Testis (tissue), 2 donors: Measurements from ENCODE around the gene RAB7B.

Experiments used
- CTCF ChIP-seq, 3 experiments: fragments of 450-650 bp in 2 of 3; fragments of 200-600 bp in 1 of 3; sonication (generic) in 1 of 3; IDR thresholded peaks; one replicate each; pipeline ENCODE4 v1.5.1; 2016 to 2019; ENCODE audit warnings: antibody characterized with exemption in 3 of 3, mild to moderate bottlenecking in 2 of 3, moderate library complexity in 1 of 3
- POLR2A ChIP-seq: fragments of 450-650 bp; IDR thresholded peaks from one replicate; pipeline ENCODE4 v1.6.1; 2017; ENCODE audit warnings: antibody characterized with exemption, mild to moderate bottlenecking, moderate library complexity

DNA sequence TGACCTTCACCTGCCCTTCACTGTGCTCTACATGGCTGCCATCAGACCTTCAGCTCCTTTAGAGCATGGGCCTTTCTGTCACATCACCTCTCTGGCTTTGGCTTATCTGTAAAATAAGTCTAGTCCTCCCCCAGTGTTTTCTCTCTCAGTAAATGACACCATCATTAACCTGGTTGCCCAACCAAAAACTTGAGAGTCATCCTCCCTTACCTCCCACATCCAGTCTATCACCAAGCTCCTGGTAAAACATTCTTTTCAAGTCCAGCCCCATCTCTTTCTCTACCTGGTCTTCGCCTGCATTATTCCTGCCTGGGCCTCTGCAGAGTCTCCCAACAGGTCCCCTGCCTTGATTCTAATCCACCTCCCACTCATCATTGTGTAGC lies 73.0 kb downstream of the RAB7B start:
- TF ChIP-seq POLR2A (no peak), CTCF (IDR thresholded peaks at IDR 0.05) (no peak)
